GM12878 (cell line): ENCODE measurements around the gene RALGAPA2. TPM values are rescaled to one million over a fixed set of nuclear protein-coding genes. Genes with fewer than 3 reads are reported as not detected.

Experiments used
- ATAC-seq: fragments of 200-7000 bp; cut with Tn5 transposase; 3 replicates; pipeline ENCODE4 v1.9.1; 2020; ENCODE audit warnings: mild to moderate bottlenecking, moderate library complexity
- BruUV-seq: library from RNA; stranded (reverse); fragments of 400-500 nt; replicated peaks from 2 replicates; lab custom pipeline; 2021; lab: Mats Ljungman, UMichigan
- CTCF ChIA-PET: fragments of 300-600 bp; sonication (Branson Sonifier 250); formaldehyde crosslinking; extraction: SDS; loops from one replicate; lab custom pipeline; 2021; ENCODE audit warnings: inconsistent platforms; lab: Yijun Ruan, JAX
- POLR2A ChIA-PET: fragments of 350-600 bp; formaldehyde crosslinking; extraction: SDS; loops from one replicate; lab custom pipeline; 2021; ENCODE audit warnings: inconsistent platforms; lab: Charles Lee
- RAD21 ChIA-PET: fragments of 300-600 bp; sonication (Branson Sonifier 250); formaldehyde crosslinking; loops from one replicate; lab custom pipeline; 2023; ENCODE audit warnings: antibody characterized with exemption; ENCODE audit not compliant: unreplicated experiment; lab: Charles Lee
- SMC1A ChIA-PET: fragments of 300-600 bp; sonication (Branson Sonifier 250); formaldehyde crosslinking; loops from one replicate; lab custom pipeline; 2023; ENCODE audit not compliant: unreplicated experiment, uncharacterized antibody; lab: Charles Lee
- DNase-seq: peaks from one replicate; pipeline ENCODE4 v3.0.0-alpha.2; 2011; ENCODE audit warnings: low read depth, low spot score
- FAIRE-seq: peaks from 3 replicates; lab custom pipeline; 2011; peaks lifted over from hg19 to GRCh38; lab: Jason Lieb, UNC
- H2AFZ ChIP-seq: 2 replicates; pipeline ENCODE4 v1.6.0; 2011; ENCODE audit warnings: low read depth, low read length, control low read depth; ENCODE audit not compliant: control insufficient read depth
- H3K27ac ChIP-seq: 2 replicates; pipeline ENCODE4 v1.5.1; 2011; ENCODE audit warnings: control low read depth; ENCODE audit not compliant: control insufficient read depth, insufficient read depth
- H3K27me3 ChIP-seq, 2 experiments: replicated peaks in 1 of 2; 2 replicates each; pipeline versions ENCODE4 v1.6.0 to v1.6.1; 2011; ENCODE audit warnings: low read length in 1 of 2; ENCODE audit not compliant: control insufficient read depth in 2 of 2, insufficient read depth in 2 of 2
- H3K36me3 ChIP-seq, 2 experiments: 2 replicates each; pipeline ENCODE4 v1.5.1; 2011; ENCODE audit warnings: low read length in 1 of 2; ENCODE audit not compliant: control insufficient read depth in 2 of 2, insufficient read depth in 2 of 2
- H3K4me1 ChIP-seq: 2 replicates; pipeline ENCODE4 v1.6.1; 2011; ENCODE audit warnings: mild to moderate bottlenecking, low read length, moderate library complexity, mixed read lengths; ENCODE audit not compliant: control insufficient read depth, insufficient read depth
- H3K4me2 ChIP-seq: 2 replicates; pipeline ENCODE4 v1.6.0; 2011; ENCODE audit warnings: control low read depth; ENCODE audit not compliant: control insufficient read depth, insufficient read depth
- H3K4me3 ChIP-seq: fragments of 200-600 bp; sonication (generic); 2 replicates; pipeline ENCODE4 v1.5.1; 2016
- H3K79me2 ChIP-seq: 2 replicates; pipeline ENCODE4 v1.6.0; 2011; ENCODE audit warnings: low read length; ENCODE audit not compliant: control insufficient read depth, insufficient read depth
- H3K9ac ChIP-seq: 2 replicates; pipeline ENCODE4 v1.8.0; 2011; ENCODE audit warnings: low read length, control low read depth, mixed read lengths; ENCODE audit not compliant: control insufficient read depth, insufficient read depth
- H3K9me3 ChIP-seq: replicated peaks from 3 replicates; pipeline ENCODE4 v1.5.1; 2011; ENCODE audit warnings: mild to moderate bottlenecking, low read length; ENCODE audit not compliant: control insufficient read depth, insufficient read depth
- H4K20me1 ChIP-seq: 2 replicates; pipeline ENCODE4 v1.6.0; 2011; ENCODE audit not compliant: control insufficient read depth, insufficient read depth
- ATF7 ChIP-seq: fragments of 450-650 bp; IDR thresholded peaks from 2 replicates; pipeline ENCODE4 v1.6.1; 2016; ENCODE audit warnings: low read depth, mild to moderate bottlenecking
- BMI1 ChIP-seq: fragments of 450-650 bp; IDR thresholded peaks from 2 replicates; pipeline ENCODE4 v1.6.1; 2016; ENCODE audit warnings: mild to moderate bottlenecking, moderate library complexity, borderline replicate concordance
- CHD1 ChIP-seq: IDR thresholded peaks from 2 replicates; pipeline ENCODE4 v1.6.1; 2012; ENCODE audit warnings: low read depth, low read length, improper control_type of control experiment
- DPF2 ChIP-seq: fragments of 450-650 bp; IDR thresholded peaks from 2 replicates; pipeline ENCODE4 v1.6.1; 2017; ENCODE audit warnings: mild to moderate bottlenecking
- FOS ChIP-seq: IDR thresholded peaks from 3 replicates; pipeline ENCODE4 v1.6.1; 2011; ENCODE audit warnings: borderline replicate concordance; ENCODE audit not compliant: insufficient read length; ENCODE audit errors: extremely low read depth
- IRF4 ChIP-seq: IDR thresholded peaks from 2 replicates; pipeline ENCODE4 v1.6.1; 2011; ENCODE audit warnings: low read depth, low read length
- MTA2 ChIP-seq: fragments of 450-650 bp; IDR thresholded peaks from 2 replicates; pipeline ENCODE4 v1.6.1; 2016; ENCODE audit warnings: low read depth, mild to moderate bottlenecking, moderate library complexity
- NFIC ChIP-seq: IDR thresholded peaks from 2 replicates; pipeline ENCODE4 v1.6.1; 2012; ENCODE audit warnings: low read depth, mild to moderate bottlenecking, inconsistent platforms, low read length, moderate library complexity
- PAX5 ChIP-seq: IDR thresholded peaks from 2 replicates; pipeline ENCODE4 v1.6.1; 2011; ENCODE audit warnings: low read depth, low read length, borderline replicate concordance
- PAX8 ChIP-seq: fragments of 450-650 bp; IDR thresholded peaks from 2 replicates; pipeline ENCODE4 v1.6.1; 2017; ENCODE audit warnings: mild to moderate bottlenecking, moderate library complexity
- POLR2AphosphoS5 ChIP-seq: IDR thresholded peaks from 2 replicates; pipeline ENCODE4 v1.6.1; 2011; ENCODE audit warnings: mild to moderate bottlenecking, low read length, inconsistent platforms
- POU2F2 ChIP-seq: IDR thresholded peaks from 3 replicates; pipeline ENCODE4 v1.6.1; 2011; ENCODE audit warnings: low read depth, mild to moderate bottlenecking, low read length, borderline replicate concordance
- RAD51 ChIP-seq: fragments of 450-650 bp; IDR thresholded peaks from 2 replicates; pipeline ENCODE4 v1.6.1; 2016; ENCODE audit warnings: moderate library complexity, mild to moderate bottlenecking, inconsistent platforms
- RCOR1 ChIP-seq: conservative IDR thresholded peaks from 2 replicates; pipeline ENCODE4 v1.6.1; 2012; ENCODE audit warnings: low read depth, low read length, improper control_type of control experiment
- SMAD1 ChIP-seq: fragments of 450-650 bp; IDR thresholded peaks from 2 replicates; pipeline ENCODE4 v1.6.1; 2018; ENCODE audit warnings: mild to moderate bottlenecking, low read depth; ENCODE audit not compliant: partially characterized antibody
- TARDBP ChIP-seq: IDR thresholded peaks from 2 replicates; pipeline ENCODE4 v1.6.1; 2016; ENCODE audit warnings: borderline replicate concordance
- TCF3 ChIP-seq: IDR thresholded peaks from 2 replicates; pipeline ENCODE4 v1.6.1; 2012; ENCODE audit warnings: low read depth, mild to moderate bottlenecking, low read length, borderline replicate concordance; ENCODE audit not compliant: insufficient read depth
- YBX1 ChIP-seq: fragments of 450-650 bp; IDR thresholded peaks from 2 replicates; pipeline ENCODE4 v1.6.1; 2016; ENCODE audit warnings: antibody characterized with exemption
- WGBS: methylation state at CpG from one replicate; pipeline ENCODE4 v1.1.6; 2016; ENCODE audit warnings: low lambda C conversion rate; ENCODE audit not compliant: insufficient replicate concordance, insufficient coverage; ENCODE audit errors: missing lambda C conversion rate; 5-methylcytosine and 5-hydroxymethylcytosine counted together
- in situ Hi-C: fragments of 300-500 bp; cut with MboI; formaldehyde crosslinking; loops from 9 replicates; pipeline ENCODE4 v1.14.3; 2018; ENCODE audit warnings: mixed read lengths
- intact Hi-C: fragments of 100-400 bp; cut with micrococcal nuclease; formaldehyde crosslinking; loops from one replicate; pipeline ENCODE4 v1.14.2; 2022; ENCODE audit not compliant: unreplicated experiment
- polyA plus RNA-seq, 11 experiments: library from polyadenylated mRNA; depleted of rRNA in 4 of 11; unstranded in 6 of 11; stranded (reverse) in 5 of 11; fragments of >200 nt; fragmentation: Nextera tagmentation in 4 of 11; fragmentation: Illumina TruSeq in 1 of 11; extraction: Ambion mirVana in 4 of 11; extraction: Trizol in 1 of 11; gene quantifications; 1 replicate in 1 of 11; 2 replicates in 10 of 11; pipeline versions ENCODE4 v1.2.1 to v1.2.3, GENCODE V29; 2011 to 2016; ENCODE audit warnings: inconsistent platforms in 2 of 11, missing spikeins in 2 of 11, low read depth in 1 of 11
- total RNA-seq, 4 experiments: library from RNA; depleted of rRNA in 3 of 4; stranded (reverse); fragments of >200 nt in 3 of 4; fragmentation: Illumina TruSeq in 1 of 4; extraction: Trizol in 1 of 4; gene quantifications; 2 replicates each; pipeline versions ENCODE4 v1.2.1 to v1.2.3, GENCODE V29; 2013 to 2021
- TF ChIP-seq, protein P1 (sequence below): IDR thresholded peaks from 2 replicates; pipeline ENCODE4 v1.6.1; 2011; ENCODE audit warnings: low read depth, mild to moderate bottlenecking, low read length, moderate library complexity, borderline replicate concordance; ENCODE audit errors: extremely low read depth

Gene RALGAPA2
- total and polyA plus RNA-seq, 10 of the 15 experiments (the other 5 are each of a cell fraction or from before 2014, with no cell fraction given) = 2.9 to 29.4 (median 19.6) TPM

DNA sequence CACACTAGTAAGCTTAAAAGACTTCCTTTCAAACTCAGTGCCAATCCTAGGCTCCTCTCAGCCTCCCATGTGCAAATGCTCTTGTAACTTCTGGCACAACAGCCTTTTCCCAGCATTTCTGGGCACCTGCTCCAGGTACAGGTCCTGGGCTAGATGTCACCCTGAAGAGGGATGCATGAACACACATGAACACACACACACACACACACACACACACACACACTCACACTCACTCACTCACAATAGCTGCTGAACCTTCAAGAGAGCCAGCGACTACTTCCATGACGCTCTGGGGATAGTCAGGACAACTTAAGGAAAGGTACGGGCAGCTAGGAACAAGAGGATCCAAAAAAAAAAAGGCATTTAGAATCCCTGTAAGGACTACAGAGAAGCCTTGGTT is 221.8 kb downstream of the RALGAPA2 start:
- FAIRE-seq (peak; percentile 35), DNase-seq (no peak), ATAC-seq (no peak)
- Histone ChIP-seq H3K9me3 (no peaks in the 10 kb centered on the region), H3K4me1 (peaks cover 32% of the 10 kb centered on the region), H3K4me2 (no peak overlapping the region), H3K79me2 (no peaks in the 10 kb centered on the region), H3K36me3 (peaks cover 0 to 10% of the 10 kb centered on the region in 2 experiments; a peak in 1 of 4 replicates), H3K27ac (peak overlapping the region; percentile 22; the same call in 1 of the 2 replicates), H3K4me3 (no peak overlapping the region), H4K20me1 (no peaks in the 10 kb centered on the region), H3K9ac (no peak overlapping the region), H3K27me3 (no peaks in the 10 kb centered on the region), H2AFZ (no peak overlapping the region)
- 100% methylated on average over 3 of the region's 3 CpGs for WGBS
- TF ChIP-seq RAD51 (no peak), RCOR1 (no peak), NFIC (no peak), BMI1 (no peak), TCF3 (no peak), PAX8 (no peak), POLR2AphosphoS5 (no peak), YBX1 (no peak), TARDBP (no peak), FOS (no peak), MTA2 (no peak), IRF4 (no peak), POU2F2 (no peak), DPF2 (no peak), ATF7 (no peak), PAX5 (no peak), CHD1 (no peak), SMAD1 (no peak)
- TF ChIP-seq, protein P1, sequence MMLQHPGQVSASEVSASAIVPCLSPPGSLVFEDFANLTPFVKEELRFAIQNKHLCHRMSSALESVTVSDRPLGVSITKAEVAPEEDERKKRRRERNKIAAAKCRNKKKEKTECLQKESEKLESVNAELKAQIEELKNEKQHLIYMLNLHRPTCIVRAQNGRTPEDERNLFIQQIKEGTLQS = no peak
- in situ Hi-C loops = no loop called here
- ChIA-PET CTCF (no interaction called here), POLR2A (no interaction called here), SMC1A (interaction anchor here (0.6 to 6.1 kb wide), 4 partner anchors 25 to 71 kb away, joined by 3 to 40 read pairs (median 8); no protein-coding TSS in a partner anchor), RAD21 (no interaction called here)
- BruUV-seq = no TSS peak
- intact Hi-C loops = no loop called here
